Measurements from ENCODE around the gene TARS2.

DNA sequence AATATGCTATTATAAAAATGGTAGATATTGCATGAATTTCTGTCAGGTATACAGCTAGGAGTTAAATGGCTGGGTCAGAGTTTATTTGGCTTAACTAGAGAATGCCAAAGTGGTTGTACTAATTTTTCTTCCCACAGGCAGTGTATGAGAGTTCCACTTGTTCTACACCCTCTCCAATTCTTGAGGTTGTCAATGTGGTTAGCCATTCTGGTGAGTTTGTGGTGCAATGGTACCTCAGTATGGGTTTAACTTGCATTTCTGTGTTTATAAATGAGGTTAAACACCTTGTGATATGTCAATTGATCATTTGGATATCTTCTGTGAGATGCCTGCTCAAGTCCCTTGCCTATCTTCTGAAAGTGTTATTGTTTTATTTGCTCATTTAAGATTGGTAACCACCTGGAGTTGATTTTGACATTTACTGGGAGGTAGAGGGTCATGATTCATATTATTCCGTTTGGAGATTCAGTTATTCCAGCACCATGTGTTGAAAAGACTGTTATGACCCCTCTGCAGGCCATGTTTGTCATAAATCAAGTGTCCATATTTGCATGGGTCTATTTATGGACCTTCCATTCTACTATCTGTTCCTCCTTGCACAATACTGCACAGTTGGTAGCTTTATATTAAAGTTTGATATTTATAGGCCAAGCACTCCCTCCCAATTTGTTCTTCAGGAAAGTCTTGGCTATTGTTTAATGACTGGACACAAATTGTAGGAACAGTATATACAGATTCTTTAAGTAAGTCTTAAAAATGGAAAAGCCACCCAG, 34.2 kb downstream of the TARS2 start:
- TF ChIP-seq, protein P1, sequence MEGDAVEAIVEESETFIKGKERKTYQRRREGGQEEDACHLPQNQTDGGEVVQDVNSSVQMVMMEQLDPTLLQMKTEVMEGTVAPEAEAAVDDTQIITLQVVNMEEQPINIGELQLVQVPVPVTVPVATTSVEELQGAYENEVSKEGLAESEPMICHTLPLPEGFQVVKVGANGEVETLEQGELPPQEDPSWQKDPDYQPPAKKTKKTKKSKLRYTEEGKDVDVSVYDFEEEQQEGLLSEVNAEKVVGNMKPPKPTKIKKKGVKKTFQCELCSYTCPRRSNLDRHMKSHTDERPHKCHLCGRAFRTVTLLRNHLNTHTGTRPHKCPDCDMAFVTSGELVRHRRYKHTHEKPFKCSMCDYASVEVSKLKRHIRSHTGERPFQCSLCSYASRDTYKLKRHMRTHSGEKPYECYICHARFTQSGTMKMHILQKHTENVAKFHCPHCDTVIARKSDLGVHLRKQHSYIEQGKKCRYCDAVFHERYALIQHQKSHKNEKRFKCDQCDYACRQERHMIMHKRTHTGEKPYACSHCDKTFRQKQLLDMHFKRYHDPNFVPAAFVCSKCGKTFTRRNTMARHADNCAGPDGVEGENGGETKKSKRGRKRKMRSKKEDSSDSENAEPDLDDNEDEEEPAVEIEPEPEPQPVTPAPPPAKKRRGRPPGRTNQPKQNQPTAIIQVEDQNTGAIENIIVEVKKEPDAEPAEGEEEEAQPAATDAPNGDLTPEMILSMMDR (IDR thresholded peaks at IDR 0.05): no peak
- TF ChIP-seq POLR2AphosphoS5 (IDR thresholded peaks at IDR 0.05): no peak

All from esophagus muscularis mucosa (tissue), 3 donors.